ENCODE data around the gene ISG15.

ISG15 gene

DNA sequence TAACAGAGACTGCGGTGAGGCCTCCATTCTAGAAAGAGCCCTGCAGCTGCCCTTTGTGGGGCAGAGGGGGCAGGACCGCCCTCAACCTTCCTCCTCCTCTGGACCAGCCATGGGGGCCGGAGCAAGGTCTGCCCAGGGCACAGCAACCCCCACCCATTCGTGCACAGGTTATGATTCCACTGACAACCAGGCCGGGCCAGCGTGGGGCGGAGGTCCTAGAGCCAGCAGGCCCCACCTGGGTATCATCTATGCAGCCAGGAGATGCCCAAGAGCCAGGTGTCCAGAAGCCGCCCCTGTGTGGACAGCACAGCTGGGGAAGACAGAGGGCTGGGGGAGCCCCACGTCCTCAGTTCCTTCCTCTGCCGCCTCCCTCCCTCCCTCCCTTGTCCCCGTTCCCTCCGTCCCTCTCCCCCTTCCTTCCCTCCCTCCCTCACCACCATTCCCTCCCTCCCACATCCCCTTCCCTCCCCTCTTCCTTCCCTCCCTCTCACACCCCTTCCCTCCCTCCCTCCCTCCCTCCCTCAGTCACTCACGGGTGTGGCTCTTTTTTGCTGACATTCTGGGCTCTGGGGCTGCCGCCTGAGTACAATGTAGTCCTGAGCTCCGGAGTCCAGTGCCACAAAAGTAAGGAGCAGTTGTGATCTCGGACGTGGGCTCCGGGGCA, 48.5 kb downstream of the ISG15 start:
- no peak overlapping the region for H3K4me3 ChIP-seq (ENCODE audit: insufficient read depth, low read length, poor library complexity, severe bottlenecking)
- H3K79me2 ChIP-seq (ENCODE audit: insufficient read depth, low read length) = no peaks in the 10 kb centered on the region
- H3K9me3 ChIP-seq (ENCODE audit: insufficient read depth, low read length) = no peaks in the 10 kb centered on the region
- no peaks in the 10 kb centered on the region for H3K27me3 ChIP-seq (ENCODE audit: low read length)
- TF ChIP-seq EZH2phosphoT487 (conservative IDR thresholded peaks at IDR 0.05; ENCODE audit: low read length) = no peak
- TF ChIP-seq, protein P1, sequence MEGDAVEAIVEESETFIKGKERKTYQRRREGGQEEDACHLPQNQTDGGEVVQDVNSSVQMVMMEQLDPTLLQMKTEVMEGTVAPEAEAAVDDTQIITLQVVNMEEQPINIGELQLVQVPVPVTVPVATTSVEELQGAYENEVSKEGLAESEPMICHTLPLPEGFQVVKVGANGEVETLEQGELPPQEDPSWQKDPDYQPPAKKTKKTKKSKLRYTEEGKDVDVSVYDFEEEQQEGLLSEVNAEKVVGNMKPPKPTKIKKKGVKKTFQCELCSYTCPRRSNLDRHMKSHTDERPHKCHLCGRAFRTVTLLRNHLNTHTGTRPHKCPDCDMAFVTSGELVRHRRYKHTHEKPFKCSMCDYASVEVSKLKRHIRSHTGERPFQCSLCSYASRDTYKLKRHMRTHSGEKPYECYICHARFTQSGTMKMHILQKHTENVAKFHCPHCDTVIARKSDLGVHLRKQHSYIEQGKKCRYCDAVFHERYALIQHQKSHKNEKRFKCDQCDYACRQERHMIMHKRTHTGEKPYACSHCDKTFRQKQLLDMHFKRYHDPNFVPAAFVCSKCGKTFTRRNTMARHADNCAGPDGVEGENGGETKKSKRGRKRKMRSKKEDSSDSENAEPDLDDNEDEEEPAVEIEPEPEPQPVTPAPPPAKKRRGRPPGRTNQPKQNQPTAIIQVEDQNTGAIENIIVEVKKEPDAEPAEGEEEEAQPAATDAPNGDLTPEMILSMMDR (IDR thresholded peaks at IDR 0.05; ENCODE audit: insufficient read depth, low read length, poor library complexity, severe bottlenecking) = no peak
- H3K4me2 ChIP-seq (ENCODE audit: low read depth, low read length, poor library complexity, severe bottlenecking) = no peak overlapping the region
- no peak overlapping the region for H3K27ac ChIP-seq (ENCODE audit: low read depth, low read length)
- no peak overlapping the region for H3K9ac ChIP-seq (ENCODE audit: low read length)
- no peaks in the 10 kb centered on the region for H3F3A ChIP-seq (ENCODE audit: insufficient read depth)
- H3K36me3 ChIP-seq (ENCODE audit: low read length) = no peaks in the 10 kb centered on the region
- H4K20me1 ChIP-seq (ENCODE audit: low read depth, low read length) = no peaks in the 10 kb centered on the region
- H2AFZ ChIP-seq (ENCODE audit: low read depth, low read length, severe bottlenecking) = no peak overlapping the region
- no peaks in the 10 kb centered on the region for H3K9me2 ChIP-seq (replicated peaks; ENCODE audit: insufficient read depth, low read length)

DNA sequence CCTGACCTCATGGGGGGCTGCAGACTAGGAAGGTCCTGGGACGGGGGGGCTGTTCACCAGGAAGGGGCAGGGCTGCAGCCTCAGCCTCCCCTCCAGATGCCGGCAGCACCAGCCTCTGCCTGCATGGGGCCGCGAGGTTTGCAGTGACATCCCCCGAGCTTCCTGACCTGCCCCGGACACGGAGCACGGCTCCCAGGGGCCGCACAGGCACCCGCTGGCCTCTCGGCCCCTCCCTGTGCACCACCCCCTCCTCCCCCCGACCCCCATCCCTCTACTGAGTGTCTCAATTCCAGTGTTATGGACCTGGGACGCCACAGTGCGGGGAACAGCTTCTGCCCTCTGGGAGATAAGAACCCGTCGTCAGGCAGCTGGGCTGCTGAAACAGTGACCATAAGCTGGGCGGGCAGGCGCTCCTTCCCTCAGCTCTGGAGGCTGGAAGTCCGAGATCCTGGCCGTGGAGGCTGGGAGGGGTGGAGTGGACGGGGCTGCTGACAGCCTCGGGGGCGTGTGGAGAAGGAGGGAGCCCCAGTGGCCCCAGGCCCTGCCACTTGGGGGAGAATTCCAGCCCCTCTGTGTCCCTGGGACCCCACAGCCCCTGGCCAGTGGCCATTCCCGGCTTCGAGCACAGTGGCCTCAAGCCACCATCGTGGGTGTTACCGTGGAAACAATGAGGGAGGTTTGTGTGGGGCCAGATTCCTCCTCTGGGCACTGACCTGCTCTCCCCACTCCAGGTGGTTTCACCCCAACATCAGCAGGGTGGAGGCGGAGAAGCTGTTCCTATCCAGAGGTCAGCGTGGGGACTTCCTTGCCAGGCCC, 49.3 kb downstream of the ISG15 start:
- no peak overlapping the region for H3K4me3 ChIP-seq (ENCODE audit: insufficient read depth, low read length, poor library complexity, severe bottlenecking)
- no peak overlapping the region for H3K9ac ChIP-seq (ENCODE audit: low read length)
- H3K9me2 ChIP-seq (replicated peaks; ENCODE audit: insufficient read depth, low read length) = no peaks in the 10 kb centered on the region
- H3K4me2 ChIP-seq (ENCODE audit: low read depth, low read length, poor library complexity, severe bottlenecking) = no peak overlapping the region
- no peaks in the 10 kb centered on the region for H3K36me3 ChIP-seq (ENCODE audit: low read length)
- TF ChIP-seq EZH2phosphoT487 (conservative IDR thresholded peaks at IDR 0.05; ENCODE audit: low read length) = no peak
- TF ChIP-seq, protein P1 (IDR thresholded peaks at IDR 0.05; ENCODE audit: insufficient read depth, low read length, poor library complexity, severe bottlenecking) = no peak
- no peaks in the 10 kb centered on the region for H3K9me3 ChIP-seq (ENCODE audit: insufficient read depth, low read length)
- H3K27me3 ChIP-seq (ENCODE audit: low read length) = no peaks in the 10 kb centered on the region
- no peaks in the 10 kb centered on the region for H3F3A ChIP-seq (ENCODE audit: insufficient read depth)
- no peaks in the 10 kb centered on the region for H3K79me2 ChIP-seq (ENCODE audit: insufficient read depth, low read length)
- no peak overlapping the region for H3K27ac ChIP-seq (ENCODE audit: low read depth, low read length)
- H2AFZ ChIP-seq (ENCODE audit: low read depth, low read length, severe bottlenecking) = no peak overlapping the region
- no peaks in the 10 kb centered on the region for H4K20me1 ChIP-seq (ENCODE audit: low read depth, low read length)

DNA sequence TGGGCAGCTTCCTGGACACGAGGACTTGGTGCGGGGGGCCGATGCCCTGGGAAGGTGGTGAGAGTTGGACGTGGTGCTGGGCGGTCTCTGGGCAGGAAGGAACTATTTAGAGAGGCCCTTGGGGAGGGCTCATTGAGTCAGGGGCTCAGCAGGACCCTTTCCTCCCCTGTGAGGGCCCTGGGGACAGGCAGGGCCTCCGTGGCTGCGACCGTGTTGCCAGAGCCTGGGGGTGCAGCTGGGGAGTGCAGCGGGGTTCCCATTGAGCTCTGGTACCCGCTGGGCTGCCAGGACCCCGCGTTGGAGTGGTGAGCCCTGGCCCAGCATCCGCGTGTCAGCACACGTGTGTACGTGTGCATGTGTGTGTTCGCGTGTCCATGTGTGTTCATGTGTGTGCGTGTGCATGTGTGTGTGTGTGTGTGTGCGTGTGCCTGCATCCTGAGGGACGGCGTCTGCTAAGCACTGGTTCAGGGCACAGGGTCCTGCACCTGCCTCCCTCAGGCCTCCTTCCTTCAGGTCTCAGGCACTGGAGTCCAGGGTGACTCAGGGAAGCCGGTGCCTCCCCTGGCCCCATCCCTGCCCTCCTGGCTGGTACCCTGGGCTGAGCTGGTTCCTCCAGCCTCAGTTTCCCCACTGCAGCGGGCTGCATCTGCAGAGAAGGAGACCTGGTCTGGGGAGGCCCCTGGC, 50.1 kb downstream of the ISG15 start:
- no peaks in the 10 kb centered on the region for H3K79me2 ChIP-seq (ENCODE audit: insufficient read depth, low read length)

More for the DNA sequence above, 50.1 kb downstream of the ISG15 start:
- H3K9me2 ChIP-seq (replicated peaks; ENCODE audit: insufficient read depth, low read length) = no peaks in the 10 kb centered on the region
- H3K9me3 ChIP-seq (ENCODE audit: insufficient read depth, low read length) = no peaks in the 10 kb centered on the region
- H3K36me3 ChIP-seq (ENCODE audit: low read length) = no peaks in the 10 kb centered on the region
- H3K9ac ChIP-seq (ENCODE audit: low read length) = no peak overlapping the region
- no peaks in the 10 kb centered on the region for H3K27me3 ChIP-seq (ENCODE audit: low read length)
- no peak overlapping the region for H3K4me3 ChIP-seq (ENCODE audit: insufficient read depth, low read length, poor library complexity, severe bottlenecking)
- no peaks in the 10 kb centered on the region for H3F3A ChIP-seq (ENCODE audit: insufficient read depth)
- no peaks in the 10 kb centered on the region for H4K20me1 ChIP-seq (ENCODE audit: low read depth, low read length)
- H3K27ac ChIP-seq (ENCODE audit: low read depth, low read length) = no peak overlapping the region
- H2AFZ ChIP-seq (ENCODE audit: low read depth, low read length, severe bottlenecking) = no peak overlapping the region
- TF ChIP-seq EZH2phosphoT487 (conservative IDR thresholded peaks at IDR 0.05; ENCODE audit: low read length) = no peak
- TF ChIP-seq, protein P1 (IDR thresholded peaks at IDR 0.05; ENCODE audit: insufficient read depth, low read length, poor library complexity, severe bottlenecking) = no peak
- H3K4me2 ChIP-seq (ENCODE audit: low read depth, low read length, poor library complexity, severe bottlenecking) = no peak overlapping the region

Measured in SU-DHL-6 (cell line).